Cardiac muscle cell (in vitro differentiated cells and primary cell): ENCODE measurements around the gene HEG1. TPM values are rescaled to one million over a fixed set of nuclear protein-coding genes. Genes with fewer than 3 reads are reported as not detected.

Experiments
- DNase-seq, 2 donors: peaks; one replicate each; pipeline versions ENCODE4 v3.0.0 to v3.0.0-alpha.2; 2010 to 2017; ENCODE audit warnings: low read depth in 1 of 2, low spot score in 1 of 2
- H3K27ac ChIP-seq: fragments of 200-600 bp; sonication (generic); 2 replicates; pipeline ENCODE4 v1.5.1; 2016
- H3K27me3 ChIP-seq: fragments of 200-600 bp; sonication (generic); 2 replicates; pipeline ENCODE4 v1.6.0; 2016; ENCODE audit warnings: control low read depth
- H3K36me3 ChIP-seq: fragments of 200-600 bp; sonication (generic); 2 replicates; pipeline ENCODE4 v1.5.1; 2016; ENCODE audit warnings: control low read depth
- H3K4me1 ChIP-seq: fragments of 200-600 bp; sonication (generic); 2 replicates; pipeline ENCODE4 v1.8.1; 2017; ENCODE audit warnings: low read depth, mild to moderate bottlenecking, mixed run types
- H3K4me3 ChIP-seq: fragments of 200-600 bp; sonication (generic); 2 replicates; pipeline ENCODE4 v1.5.1; 2016; ENCODE audit warnings: mild to moderate bottlenecking
- H3K9me3 ChIP-seq: fragments of 200-600 bp; sonication (generic); 2 replicates; pipeline ENCODE4 v1.5.1; 2017; ENCODE audit warnings: low read depth, mild to moderate bottlenecking, control low read depth
- CTCF ChIP-seq: IDR thresholded peaks from 2 replicates; pipeline ENCODE4 v1.5.1; 2012; ENCODE audit warnings: low read depth, mild to moderate bottlenecking, low read length
- polyA plus RNA-seq: library from polyadenylated mRNA; unstranded; fragments of >200 nt; fragmentation: Nextera tagmentation; extraction: Ambion mirVana; gene quantifications from 2 replicates; pipeline ENCODE4 v1.2.1, GENCODE V29; 2016
- total RNA-seq: library from RNA; depleted of rRNA; stranded (reverse); fragments of >200 nt; gene quantifications from 2 replicates; pipeline ENCODE4 v1.2.3, GENCODE V29; 2016

The HEG1 gene
- total and polyA plus RNA-seq, 2 experiments from 2014 or later: 17.4 to 42.7 TPM

- peaks cover 24% of the 10 kb centered on the region for H3K36me3 ChIP-seq
- peak overlapping the region; percentile 72 for H3K27ac ChIP-seq
- no peak for DNase-seq
- H3K4me3 ChIP-seq: no peak overlapping the region
- TF ChIP-seq CTCF: no peak
- peaks cover 52% of the 10 kb centered on the region for H3K4me1 ChIP-seq
- no peaks in the 10 kb centered on the region for H3K27me3 ChIP-seq
- no peaks in the 10 kb centered on the region for H3K9me3 ChIP-seq
Measured at GRCh38 chr3:125003859-125004595, 51.8 kb downstream of the HEG1 start.

GRCh38 chr3:125003369-125003853 lies 52.4 kb downstream of the HEG1 start:
- peak in 1 of 2 donors; percentile 78 for DNase-seq
- peaks cover 24% of the 10 kb centered on the region for H3K36me3 ChIP-seq
- H3K4me3 ChIP-seq: no peak overlapping the region
- H3K27me3 ChIP-seq: no peaks in the 10 kb centered on the region
- peaks cover 53% of the 10 kb centered on the region for H3K4me1 ChIP-seq
- peak overlapping the region; percentile 72 for H3K27ac ChIP-seq
- no peaks in the 10 kb centered on the region for H3K9me3 ChIP-seq
- no peak for TF ChIP-seq CTCF

GRCh38 chr3:125002414-125003368 lies 53.1 kb downstream of the HEG1 start:
- TF ChIP-seq CTCF: no peak
- peak in 1 of 2 donors; percentile 55 for DNase-seq
- Histone ChIP-seq H3K27me3 (no peaks in the 10 kb centered on the region), H3K4me3 (no peak overlapping the region), H3K9me3 (no peaks in the 10 kb centered on the region), H3K27ac (peak overlapping the region; percentile 72), H3K36me3 (peaks cover 20% of the 10 kb centered on the region), H3K4me1 (peaks cover 58% of the 10 kb centered on the region)

- Histone ChIP-seq H3K9me3 (no peaks in the 10 kb centered on the region), H3K36me3 (peaks cover 25% of the 10 kb centered on the region), H3K27ac (peak overlapping the region; percentile 72), H3K4me1 (peaks cover 61% of the 10 kb centered on the region), H3K4me3 (no peak overlapping the region), H3K27me3 (no peaks in the 10 kb centered on the region)
- no peak for TF ChIP-seq CTCF
- DNase-seq: no peak
Measured at GRCh38 chr3:125001557-125002413, 54.0 kb downstream of the HEG1 start.

- no peak overlapping the region for H3K4me3 ChIP-seq
- no peaks in the 10 kb centered on the region for H3K9me3 ChIP-seq
- DNase-seq: no peak
- no peak for TF ChIP-seq CTCF
- peaks cover 61% of the 10 kb centered on the region for H3K4me1 ChIP-seq
- peaks cover 26% of the 10 kb centered on the region for H3K36me3 ChIP-seq
- H3K27ac ChIP-seq: peak overlapping the region; percentile 50
- no peaks in the 10 kb centered on the region for H3K27me3 ChIP-seq
Measured at GRCh38 chr3:125000661-125001060, 55.1 kb downstream of the HEG1 start.
